ELR (cell line): Measurements from ENCODE around the gene ADSS1.

Experiments
- DNase-seq: peaks from one replicate; pipeline ENCODE4 v3.0.0-alpha.2; 2015; ENCODE audit warnings: low read depth

ADSS1 gene

DNA sequence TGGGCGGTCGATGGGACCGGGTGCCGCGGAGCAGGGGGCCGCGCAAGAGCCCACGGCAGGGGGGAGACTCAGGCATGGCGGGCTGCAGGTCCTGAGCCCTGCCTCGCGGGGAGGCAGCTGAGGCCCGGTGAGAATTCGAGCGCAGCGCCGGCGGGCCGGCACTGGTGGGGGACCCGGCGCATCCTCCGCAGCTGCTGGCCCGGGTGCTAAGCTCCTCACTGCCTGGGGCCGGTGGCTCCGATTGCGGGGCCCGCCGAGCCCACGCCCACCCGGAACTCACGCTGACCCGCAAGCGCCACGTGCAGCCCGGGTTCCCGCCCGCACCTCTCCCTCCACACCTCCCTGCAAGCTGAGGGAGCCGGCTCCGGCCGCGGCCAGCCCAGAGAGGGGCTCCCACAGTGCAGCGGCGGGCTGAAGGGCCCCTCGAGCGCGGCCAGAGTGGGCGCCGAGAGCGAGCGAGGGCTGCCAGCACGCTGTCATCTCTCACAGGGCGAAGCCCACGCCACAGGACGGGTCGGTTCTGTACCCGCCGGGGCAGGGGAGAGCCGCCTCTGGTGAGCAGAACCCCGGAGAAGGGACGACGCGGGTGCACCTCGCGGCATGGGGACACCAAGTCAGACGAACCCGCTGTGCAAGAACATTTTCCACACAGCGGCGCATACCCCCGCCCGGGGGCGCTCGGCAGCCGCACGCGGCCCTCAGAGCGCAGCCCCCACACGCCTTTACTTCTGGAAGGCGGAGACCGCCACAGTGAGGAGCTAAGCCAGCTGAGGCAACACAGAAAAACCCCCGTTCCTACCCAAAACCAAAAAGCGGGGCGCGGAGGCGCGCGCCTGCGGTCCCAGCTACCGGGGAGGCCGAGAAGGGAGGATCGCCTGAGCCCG is 27.8 kb downstream of the ADSS1 start:
- no peak for DNase-seq

DNA sequence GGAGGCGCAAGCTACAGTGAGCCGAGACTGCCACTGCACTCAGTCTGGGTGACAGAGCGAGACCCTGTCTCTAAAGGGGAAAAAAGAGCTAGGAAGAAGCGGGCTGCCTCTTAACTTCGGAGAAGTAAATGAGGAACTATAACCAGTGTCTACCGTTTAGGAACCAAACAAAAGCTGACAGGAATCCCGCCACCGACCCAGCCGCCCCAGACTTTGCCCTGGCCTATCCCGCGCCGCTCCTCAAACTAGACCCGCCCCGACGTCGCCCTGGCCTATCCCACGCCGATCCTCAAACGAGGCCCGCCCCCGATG is 28.4 kb downstream of the ADSS1 start:
- DNase-seq = no peak

DNA sequence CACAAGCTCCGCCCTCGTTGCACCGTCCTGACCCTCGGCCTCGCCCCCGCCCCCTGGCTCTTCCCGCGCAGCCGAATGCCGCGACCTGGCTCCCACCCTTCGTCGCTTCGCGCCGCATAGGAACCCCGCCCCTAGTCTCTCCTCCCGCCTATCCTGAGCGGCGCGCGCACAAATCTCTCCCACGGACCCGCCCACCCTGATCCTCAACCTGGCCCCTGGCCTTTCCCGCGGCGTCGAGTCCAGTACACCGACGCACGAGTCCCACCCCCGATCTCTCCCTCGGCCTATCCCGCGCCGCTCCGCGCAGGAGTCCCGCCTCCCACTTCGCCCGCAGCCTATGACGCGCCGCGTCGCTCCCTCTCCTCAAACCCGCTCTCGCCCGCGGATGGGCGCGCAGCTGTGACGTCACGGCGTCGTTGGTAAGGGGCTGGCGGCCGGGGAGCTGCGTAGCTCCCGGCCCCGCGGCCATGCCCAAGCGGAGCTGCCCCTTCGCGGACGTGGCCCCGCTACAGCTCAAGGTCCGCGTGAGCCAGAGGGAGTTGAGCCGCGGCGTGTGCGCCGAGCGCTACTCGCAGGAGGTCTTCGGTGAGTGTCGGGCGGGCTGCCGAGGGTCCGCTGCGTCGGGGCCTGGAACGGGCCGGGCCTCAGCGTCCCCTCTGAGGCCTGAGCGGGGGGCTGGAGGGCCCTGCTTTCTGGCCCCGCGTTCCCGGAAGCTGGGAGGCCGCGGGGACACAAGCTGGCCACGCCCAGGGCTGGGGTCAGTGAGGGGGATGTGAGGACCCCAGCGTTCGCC is 28.9 kb downstream of the ADSS1 start, which contains the start of gene SIVA1:
Gene SIVA1, plus strand, starts transcription at position 413 of the 793 bp plus-strand sequence. Its CDS starts 55 bp downstream, at position 468.
- DNase-seq = peak; percentile 100

DNA sequence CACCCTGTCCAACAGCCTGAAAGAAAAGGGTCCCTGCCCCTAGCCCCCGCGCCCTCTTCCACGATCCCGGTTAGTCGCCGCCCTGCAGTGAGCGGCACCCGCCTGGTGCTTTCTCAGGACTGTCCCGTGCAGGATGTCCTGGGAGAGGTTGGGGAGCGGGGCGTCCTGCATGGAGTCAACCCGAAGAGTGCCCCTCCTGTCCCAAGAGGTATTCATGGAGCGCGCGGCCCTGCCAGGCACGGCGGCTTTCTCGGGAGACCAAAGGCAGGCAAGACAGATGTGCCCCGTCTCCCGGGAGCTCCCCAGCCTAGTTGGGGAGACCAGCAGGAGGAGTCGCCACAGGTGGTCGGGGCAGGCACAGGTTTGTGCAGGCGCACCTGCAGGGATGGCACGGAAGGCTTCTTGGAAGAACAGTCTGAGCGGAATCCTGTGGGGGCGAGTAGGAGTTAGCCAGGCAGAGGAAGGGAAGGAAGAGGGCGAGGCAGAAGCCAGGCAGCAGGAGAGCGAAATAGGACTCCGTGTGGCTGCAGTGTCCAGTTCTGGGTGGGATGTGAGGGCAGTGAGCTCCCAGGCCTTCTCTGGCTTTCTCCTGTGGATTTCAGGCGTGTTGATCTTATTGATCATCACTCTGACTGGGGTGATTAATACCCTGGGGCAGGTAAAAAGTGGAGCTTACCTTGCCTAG is 29.6 kb downstream of the ADSS1 start:
- DNase-seq = peak; percentile 32

DNA sequence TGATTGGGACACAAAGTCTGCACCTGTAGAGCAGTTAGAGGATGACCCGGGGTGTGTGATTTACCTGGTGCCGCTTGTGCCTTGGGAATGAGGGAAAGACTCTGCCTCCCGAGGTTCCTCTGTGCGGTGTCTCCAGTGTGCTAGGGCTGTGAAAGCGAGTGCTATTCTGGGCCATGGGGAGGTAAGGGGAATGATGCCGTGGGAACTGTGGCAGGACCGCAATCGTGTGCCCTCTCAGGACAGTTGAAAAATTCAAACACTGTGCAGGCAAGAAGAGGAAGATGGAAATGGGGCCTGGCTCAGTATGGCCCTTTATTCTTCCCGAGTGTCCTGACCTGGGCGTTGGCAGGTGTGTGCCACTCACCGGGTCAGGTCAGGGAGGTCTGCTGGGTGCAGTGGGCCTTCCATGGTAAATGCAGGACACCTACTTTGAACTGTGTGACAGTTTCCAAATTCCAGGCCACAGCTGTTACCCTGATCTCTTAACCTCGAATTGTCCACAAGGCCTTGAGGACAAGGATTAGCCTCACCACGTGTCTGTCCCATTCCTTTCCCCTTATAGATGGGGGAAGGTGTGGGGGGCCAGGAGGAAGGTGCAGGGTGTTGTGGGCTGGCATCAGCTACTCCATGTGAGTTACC is 30.3 kb downstream of the ADSS1 start:
- no peak for DNase-seq

DNA sequence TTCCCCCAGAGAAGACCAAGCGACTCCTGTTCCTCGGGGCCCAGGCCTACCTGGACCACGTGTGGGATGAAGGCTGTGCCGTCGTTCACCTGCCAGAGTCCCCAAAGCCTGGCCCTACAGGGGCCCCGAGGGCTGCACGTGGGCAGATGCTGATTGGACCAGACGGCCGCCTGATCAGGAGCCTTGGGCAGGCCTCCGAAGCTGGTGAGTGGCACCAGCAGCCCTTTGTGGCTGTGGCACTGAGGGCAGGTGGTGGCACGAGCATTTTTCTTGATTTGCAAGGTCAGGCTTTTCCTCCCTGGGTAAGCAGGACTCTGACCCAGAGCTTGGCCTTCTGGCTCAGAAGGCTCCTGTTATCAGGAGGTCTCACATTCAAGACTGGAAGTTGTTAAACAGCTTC is 31.6 kb downstream of the ADSS1 start:
- no peak for DNase-seq

DNA sequence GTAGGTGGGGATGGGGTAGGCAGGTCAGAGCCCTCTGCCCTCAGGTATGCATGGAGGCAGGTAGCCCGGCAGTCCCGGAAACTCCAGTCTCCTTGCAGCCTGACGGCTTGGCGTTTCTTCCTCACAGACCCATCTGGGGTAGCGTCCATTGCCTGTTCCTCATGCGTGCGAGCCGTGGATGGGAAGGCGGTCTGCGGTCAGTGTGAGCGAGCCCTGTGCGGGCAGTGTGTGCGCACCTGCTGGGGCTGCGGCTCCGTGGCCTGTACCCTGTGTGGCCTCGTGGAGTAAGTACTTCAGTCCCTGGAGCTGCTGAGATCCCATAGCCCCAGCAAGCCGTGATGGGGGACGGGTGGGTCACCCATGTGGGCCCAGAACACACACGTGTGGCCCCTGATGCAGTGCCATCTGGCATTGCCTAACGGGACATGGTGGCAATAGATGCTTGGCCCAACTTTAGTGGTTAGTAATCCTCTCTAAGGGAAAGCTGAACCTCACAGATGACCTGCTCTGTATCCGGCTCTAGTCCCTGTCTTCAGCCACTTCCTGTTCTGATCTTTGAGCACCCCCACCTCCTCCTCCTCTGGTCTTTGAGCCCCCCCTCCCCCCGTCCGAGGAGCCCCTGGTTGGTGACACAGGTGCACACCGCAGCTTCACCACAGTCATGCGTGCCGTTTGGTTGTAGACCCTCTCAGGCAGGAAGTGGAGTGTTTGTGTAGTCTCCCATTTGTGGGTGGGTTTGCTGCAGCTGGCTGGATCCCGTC is 32.6 kb downstream of the ADSS1 start:
- no peak for DNase-seq

DNA sequence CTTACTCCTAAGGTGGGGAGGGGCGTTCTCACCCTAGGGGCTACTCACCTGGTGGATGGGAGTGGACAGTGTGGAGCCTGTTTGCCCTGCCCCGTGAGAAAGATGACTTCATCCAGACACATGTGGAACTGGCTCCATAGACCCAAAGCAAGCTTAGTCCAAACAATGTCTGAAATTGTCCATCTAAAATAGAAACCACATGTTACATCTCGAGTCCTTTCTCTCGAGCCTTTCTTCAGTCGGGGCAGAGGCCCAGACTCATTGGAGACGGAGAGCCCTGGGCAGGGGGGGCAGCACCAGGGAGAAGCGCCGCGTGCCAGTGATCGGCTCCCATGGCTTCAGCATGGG is 33.2 kb downstream of the ADSS1 start:
- no peak for DNase-seq

DNA sequence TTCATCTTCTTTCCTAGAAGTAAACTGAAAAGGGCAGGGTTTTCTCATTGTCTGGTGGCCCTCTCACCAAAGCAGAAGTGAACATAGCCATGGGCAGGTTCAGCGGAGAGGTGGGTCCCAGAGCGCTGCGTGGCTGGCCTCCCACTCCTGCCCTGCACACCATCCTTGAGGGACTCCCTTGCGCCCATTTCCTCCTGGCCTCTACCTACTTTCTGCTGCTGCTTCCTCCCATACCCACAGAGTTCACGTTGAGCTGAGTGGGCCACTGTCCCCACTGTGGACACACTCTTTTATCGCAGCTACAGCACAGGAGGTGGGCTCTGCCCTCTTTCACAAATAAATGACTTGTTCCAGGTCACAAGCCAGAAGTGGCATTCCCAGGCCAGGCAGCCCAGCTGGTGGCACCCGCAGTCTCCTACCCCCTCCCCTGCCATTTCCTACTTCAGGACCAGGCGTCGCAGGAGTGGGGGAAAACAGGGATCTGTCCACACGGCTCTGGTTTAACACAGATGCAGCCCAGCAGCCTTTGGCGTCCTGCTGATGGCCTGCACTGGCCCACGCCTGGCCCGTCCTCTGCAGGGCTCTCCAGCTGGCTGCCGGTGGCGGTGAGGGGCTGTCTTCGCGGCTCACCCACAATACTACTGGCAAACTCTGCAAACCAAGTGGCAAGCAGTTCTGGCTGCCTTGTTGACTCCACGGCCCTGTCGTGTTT is 33.8 kb downstream of the ADSS1 start:
- no peak for DNase-seq

DNA sequence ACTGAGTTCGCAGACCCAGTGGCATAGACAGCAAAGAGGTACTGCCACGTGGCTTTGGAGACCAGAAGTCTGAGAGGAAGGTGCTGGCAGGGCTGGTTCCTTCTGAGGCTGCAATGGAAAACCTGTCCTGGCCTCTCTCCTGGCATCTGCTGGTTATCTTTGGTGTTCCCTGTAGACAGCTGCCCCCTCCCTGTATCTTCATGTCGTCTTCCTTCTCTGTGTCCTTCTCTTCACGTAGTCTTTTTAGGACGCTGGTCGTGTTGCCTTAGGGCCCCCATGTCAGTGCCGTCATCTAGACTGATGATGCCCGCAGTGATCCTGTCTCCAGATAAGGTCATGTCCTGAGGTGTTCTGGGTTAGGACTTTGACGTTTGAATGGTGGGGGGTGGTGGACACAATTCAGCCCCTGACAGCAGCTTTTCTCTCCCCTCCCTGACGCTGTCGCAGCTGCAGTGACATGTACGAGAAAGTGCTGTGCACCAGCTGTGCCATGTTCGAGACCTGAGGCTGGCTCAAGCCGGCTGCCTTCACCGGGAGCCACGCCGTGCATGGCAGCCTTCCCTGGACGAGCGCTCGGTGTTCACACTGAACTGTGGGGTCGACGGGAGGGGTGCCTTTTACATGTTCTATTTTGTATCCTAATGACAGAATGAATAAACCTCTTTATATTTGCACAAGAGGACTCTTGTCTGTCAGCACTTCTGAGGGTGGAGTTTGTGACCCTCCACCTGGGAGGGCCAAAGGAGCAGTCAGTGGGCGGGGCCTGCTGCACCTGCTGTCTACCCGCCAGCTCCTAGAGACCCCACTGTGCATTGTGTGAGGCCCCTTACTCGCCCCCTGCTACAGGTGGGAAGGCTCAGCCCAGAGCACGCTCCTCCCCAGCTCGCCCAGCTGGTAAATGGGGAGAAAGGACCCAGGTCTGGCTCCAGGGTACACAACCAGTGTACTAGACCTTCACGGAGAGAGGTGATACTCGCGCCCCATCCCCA is 35.2 kb downstream of the ADSS1 start:
- no peak for DNase-seq

DNA sequence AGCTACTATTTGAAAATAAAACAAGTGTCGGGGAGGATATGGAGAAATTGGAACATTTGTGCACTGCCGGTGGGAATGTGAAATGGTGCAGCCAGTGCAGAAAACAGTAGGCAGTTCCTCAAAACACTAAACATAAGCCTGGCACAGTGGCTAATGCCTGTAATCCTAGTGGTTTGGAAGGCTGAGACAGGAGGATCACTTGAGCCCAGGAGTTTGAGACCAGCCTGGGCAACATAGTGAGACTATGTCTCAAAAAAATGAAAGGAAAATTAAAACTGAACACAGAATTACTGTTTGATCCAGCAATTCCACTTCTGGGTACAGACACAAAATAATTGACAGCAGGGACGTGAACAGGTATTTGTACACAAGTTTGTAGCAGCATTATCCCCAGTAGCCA is 41.5 kb downstream of the ADSS1 start:
- DNase-seq = no peak

DNA sequence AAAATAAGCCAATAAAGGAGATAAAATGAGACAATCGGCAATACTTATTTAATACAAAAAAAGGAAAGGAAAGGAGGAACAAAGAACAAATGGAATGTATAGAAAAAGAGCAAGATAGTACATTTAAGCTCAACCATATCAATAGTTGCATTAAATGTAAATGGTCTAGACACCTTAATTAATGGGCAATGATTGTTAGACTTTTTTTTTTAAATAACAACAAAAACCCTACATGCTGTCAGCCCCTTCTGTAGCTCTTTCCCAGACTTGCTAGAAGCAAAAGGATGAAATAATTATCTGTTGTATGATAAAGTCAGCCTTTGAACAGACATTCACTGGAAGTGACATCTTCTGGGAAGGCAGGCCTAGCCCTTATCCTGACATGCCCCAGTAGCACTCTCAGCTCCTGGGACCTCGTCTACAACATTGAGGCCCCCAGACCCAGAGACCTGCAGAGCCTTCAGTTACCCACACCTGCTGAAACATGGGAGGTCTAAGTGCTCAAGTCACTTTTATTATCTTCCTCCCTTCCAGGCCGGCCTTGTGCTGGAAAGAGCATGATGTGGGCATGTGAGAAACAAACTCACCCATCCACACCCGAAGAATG is 42.3 kb downstream of the ADSS1 start:
- DNase-seq = no peak

DNA sequence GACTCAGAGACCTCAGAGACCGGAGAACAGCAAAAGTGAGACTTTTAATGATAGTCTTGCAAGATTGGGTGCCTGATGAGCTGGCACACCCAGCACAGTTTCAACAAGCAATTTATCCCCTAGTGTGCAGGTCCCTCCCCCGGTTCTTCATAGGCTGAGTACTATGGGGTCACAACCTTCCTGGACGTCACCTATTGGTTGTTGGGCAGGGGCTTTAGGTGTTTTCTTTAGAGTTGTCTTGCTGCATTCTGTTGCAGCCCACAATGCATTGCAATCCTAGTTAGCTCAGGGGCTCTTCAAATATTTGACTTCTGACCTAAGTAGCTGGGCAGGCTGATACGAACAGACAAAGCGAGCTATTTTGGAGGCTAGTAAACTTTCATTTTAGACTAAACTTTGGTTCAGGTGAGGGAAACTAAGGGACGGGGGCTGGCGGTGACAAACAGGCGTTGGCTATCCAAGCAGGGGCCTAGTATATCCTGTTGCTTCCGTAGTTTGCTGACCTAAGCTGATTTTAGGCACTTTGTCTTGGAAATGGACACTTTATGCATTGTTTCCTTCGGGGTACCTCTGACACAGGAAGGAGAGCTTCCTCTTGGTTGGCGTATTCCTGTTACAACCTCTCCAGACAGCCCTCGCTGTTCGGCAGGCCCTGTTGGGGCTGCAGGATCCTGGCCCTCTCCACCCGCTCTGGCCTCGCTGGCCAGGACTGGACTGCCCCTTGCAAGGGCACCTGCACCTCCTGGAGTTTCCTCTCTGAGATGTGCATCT is 43.0 kb downstream of the ADSS1 start:
- no peak for DNase-seq

DNA sequence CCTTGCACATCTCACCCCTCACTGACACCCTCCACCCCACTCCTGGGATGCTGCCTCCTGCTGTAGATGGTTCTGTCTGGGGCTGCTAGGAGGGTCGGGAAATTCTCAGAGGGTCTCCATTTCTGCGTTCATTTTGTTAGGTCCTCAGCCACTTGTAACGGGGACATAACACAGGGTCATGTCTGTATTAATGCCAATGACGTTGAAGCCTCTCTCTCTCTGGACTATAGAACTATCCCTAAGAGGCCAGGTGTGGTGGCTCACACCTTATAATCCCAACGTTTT is 43.5 kb downstream of the ADSS1 start:
- DNase-seq = no peak

DNA sequence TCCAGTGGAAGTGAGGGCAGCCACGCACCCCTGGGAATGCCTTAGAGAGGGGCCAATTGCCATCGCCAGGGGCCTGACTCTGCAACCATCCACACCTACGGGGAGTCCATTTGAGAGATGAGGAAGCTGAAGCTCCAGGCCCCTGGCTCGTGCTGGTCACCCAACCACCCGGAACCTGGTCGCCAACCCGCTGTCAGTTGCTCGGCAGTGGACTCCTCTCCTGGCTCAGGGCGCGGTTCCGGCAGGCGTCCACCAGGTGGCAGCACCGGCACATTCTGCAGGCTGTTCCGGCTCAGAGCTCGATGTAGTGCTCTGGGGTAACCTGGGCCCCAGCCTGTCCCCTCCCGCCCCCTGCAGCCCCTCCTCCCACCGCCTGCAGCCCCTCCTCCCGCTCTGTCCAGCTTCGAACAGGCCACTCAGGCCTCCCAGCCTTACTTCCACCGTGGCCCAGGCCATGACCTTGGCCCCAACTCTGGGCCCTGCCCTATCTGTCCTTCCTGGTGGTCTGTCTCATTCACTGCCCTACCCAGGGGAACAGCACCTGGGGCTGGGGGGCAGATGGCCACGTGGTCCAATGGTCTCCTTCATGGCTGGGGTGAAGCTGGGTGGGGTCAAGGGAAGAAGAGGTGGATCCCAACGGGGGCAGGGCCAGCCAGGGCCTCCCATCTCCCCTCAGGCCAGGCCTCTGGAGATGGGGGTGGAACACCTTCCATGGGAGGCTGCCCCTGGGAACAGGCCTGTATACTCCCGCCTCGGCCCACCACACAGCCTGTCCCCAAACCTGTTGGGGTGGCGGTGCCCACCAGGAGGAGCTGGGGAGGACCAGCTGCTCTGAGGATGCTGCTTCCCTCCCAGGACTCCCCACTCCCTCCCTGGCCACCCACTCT is 44.7 kb downstream of the ADSS1 start:
- peak; percentile 82 for DNase-seq

DNA sequence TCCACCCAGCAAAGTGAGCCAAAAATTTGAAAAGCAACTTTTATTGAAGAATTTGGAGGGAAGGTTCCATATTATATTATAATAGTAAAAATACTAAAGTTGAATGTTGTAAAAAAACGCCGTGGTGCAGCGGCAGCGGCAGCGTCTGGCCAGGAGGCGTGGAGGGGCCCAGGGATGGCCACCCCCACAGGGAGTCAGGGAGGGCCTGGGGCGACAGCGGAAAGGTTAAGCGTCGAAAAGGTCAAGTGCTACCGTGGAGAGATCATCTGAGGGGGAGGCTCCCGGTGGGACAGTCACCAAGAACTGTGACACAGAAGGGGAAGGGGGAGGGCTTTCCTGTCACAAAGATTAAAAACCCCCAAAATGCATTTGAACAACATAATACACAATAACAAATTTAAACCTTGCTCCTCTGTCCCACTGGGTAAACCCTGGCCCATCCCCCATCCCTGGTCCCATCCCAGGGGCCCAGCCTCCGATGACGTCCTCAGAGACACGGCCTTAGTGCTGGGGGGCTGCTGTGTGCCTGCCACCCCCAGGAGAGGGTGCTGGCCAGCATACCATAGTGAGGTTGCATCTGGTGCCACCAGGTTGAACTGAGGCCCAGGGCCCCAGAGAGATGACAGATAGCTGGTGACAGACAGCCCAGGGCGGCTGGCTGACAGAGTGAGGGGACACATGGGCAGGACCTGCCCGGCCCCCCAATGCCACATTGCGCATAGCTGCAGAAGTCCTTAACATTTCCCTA is 45.5 kb downstream of the ADSS1 start:
- no peak for DNase-seq

DNA sequence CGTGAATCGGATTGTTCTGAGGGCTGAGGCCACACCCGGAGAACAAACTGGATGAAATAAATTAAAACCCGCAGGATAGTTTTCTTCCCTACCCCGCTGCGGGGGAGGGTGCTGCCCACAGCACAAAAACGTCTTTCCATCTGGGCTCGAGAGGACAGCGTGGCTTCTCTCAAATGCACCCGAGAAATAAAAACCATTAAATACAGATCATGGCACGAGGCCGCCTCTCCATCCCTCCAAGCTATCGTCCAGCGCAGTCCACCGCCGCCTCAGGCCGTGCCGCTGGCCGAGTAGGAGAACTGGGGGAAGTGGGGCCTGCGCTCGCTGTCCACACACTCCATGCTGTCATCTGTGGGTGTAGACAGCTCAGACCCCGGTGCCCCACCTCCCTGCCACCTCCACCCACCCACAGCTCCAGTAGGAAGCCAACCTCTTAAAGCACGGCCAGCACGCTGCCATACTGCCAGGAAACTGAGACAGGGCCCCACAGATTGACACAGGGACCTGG is 46.1 kb downstream of the ADSS1 start:
- no peak for DNase-seq
